LNCaP clone FGC (cell line): Measurements from ENCODE around the gene ART4.

ENCODE experiments used
- DNase-seq: peaks from one replicate; pipeline ENCODE4 v3.0.0-alpha.2; 2011; ENCODE audit warnings: low read depth
- H3K4me3 ChIP-seq: 2 replicates; pipeline ENCODE4 v1.5.1; 2011; ENCODE audit warnings: mild to moderate bottlenecking, low read depth, low read length, control low read depth
- TF ChIP-seq, protein P1 (sequence below): IDR thresholded peaks from 2 replicates; pipeline ENCODE4 v1.5.1; 2012; ENCODE audit warnings: mild to moderate bottlenecking; ENCODE audit not compliant: control insufficient read depth, insufficient read depth; ENCODE audit errors: extremely low read depth

The ART4 gene

DNA sequence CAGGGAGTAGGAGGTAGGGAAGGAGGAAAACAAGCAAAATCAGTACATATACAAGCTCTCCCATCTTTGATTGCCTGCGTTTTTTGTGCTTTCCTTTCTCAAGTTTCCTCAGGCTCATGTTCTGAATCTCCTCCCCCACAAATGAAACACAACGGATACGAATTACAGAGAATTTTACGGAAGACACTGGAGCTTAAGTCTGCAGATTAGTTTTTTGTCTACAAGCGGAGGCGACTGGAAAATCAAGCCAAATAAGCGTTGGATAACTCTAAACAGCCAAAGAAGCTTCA, 40.7 kb downstream of the ART4 start:
- peak overlapping the region; percentile 92 for H3K4me3 ChIP-seq
- DNase-seq, result no peak
- TF ChIP-seq, protein P1, sequence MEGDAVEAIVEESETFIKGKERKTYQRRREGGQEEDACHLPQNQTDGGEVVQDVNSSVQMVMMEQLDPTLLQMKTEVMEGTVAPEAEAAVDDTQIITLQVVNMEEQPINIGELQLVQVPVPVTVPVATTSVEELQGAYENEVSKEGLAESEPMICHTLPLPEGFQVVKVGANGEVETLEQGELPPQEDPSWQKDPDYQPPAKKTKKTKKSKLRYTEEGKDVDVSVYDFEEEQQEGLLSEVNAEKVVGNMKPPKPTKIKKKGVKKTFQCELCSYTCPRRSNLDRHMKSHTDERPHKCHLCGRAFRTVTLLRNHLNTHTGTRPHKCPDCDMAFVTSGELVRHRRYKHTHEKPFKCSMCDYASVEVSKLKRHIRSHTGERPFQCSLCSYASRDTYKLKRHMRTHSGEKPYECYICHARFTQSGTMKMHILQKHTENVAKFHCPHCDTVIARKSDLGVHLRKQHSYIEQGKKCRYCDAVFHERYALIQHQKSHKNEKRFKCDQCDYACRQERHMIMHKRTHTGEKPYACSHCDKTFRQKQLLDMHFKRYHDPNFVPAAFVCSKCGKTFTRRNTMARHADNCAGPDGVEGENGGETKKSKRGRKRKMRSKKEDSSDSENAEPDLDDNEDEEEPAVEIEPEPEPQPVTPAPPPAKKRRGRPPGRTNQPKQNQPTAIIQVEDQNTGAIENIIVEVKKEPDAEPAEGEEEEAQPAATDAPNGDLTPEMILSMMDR, result no peak

DNA sequence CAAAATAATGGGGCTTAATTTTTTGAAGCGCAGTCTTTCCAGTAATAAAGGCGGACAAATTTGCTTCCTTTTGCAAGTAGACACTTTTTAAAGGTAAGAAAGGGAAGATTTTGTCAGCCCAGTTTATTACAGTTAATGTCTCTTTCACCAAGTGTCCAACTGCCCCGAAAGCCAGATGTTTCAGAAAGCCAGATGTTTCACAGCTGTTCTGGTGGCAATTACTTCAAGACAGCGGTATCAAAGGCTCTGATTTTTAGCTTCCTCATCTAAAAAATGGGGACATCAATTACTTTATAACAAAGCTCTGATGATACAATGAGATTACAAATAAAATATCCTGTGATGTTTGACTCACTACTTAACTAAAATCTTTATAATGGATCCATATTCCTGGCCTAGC, 41.1 kb downstream of the ART4 start:
- DNase-seq, result no peak
- peak overlapping the region; percentile 92 for H3K4me3 ChIP-seq
- TF ChIP-seq, protein P1, result no peak

DNA sequence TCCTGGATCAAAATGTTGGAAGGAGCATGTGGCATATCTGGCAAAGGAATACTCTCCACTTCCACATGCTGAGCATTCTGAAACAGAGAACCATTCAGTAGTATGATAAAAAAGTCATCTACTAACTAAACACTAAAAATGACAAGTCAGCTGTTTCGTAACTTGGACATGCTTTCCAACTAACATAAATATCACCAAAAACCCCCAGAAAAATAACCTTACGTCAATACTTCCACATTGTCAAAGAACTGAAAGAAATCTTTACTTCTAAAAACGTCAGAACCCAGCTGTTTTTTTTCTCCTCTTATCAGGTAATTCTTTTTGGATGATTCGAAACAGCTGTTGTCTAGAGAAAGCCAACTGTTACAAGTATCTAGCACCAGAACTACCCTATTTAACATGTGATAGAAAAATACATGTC, 48.3 kb downstream of the ART4 start:
- no peak for DNase-seq
- TF ChIP-seq, protein P1, result no peak
- no peak overlapping the region for H3K4me3 ChIP-seq

DNA sequence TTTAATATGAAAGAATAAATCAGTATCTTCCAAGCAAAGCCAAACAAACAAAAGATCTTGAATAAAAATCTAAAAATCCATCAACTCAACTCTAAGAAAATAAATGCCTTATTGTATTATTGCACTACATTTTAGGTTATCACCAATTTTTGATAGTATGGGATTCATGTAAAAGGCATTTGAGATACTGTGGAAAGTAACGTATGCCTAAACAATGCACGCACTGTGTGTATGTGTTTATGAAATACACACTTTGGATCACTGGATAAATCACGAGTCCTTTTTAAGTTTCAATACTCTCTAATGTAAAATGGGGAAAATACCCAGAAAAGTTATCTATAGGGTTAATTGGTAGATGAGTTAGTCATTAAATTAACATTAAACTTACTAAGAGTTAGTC, 57.8 kb downstream of the ART4 start:
- TF ChIP-seq, protein P1, result no peak
- no peak overlapping the region for H3K4me3 ChIP-seq
- no peak for DNase-seq

DNA sequence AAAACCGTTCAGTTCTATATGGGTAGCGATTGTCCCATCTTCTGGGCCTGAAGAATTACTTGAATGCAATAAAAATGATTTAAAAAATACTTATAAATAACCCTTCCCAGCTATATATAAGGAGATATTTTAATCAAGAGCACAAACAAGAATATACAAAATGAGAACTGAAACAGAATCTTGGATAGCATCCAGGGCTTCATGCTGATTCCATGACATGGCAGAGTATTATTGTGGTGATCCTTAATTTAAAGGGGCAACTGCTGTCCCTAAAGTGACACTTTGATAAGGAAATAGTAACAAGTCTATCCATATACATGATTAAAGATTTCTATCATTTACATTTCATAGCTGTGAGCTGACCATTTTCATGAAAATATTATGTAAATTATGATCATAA, 58.9 kb downstream of the ART4 start:
- no peak overlapping the region for H3K4me3 ChIP-seq
- TF ChIP-seq, protein P1, result no peak
- no peak for DNase-seq

DNA sequence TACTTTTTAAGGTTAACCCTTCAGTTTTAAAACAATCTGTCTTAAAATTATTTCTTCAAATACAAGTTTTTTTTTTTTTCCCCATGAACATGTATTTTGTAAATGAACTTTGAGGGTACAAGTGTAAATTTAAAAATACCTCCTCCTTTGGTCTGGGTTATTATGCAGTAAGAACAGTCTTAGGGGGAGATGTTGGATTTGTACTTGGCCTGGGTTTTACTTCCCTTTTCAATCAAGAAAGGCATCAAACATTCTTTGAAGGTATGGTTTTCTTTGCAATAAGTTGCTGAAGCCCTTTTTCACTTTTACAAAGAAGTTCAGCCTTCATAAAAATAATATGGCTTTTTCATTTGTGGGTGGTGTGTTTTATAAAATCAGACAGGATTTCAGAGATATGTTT, 60.6 kb downstream of the ART4 start:
- no peak for DNase-seq
- H3K4me3 ChIP-seq, result no peak overlapping the region
- TF ChIP-seq, protein P1, result no peak

DNA sequence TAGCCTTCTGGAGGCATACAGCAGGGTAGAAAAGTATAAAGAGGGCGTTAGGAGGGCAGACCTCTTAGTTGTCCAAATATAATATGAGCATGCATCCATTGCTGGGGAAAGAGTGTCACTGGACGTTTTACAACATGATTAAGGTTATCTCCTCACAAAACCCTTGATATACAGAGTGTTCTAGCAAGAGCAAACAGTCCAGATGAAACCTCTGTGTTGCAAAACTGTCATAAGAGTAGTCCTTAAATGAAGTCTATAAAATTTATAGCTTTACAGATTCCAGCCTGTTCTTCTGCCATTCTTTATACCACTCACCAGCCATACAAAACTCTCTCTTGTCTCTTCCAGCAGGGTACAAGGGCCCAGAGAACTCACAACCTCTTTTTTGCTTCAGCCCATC, 61.8 kb downstream of the ART4 start:
- no peak overlapping the region for H3K4me3 ChIP-seq
- TF ChIP-seq, protein P1, result no peak
- DNase-seq, result no peak
